HUDEP-2 (cell line): ENCODE data around the gene MSANTD3.
"Not testable (repeated sequence)": the region's sequence is repeated elsewhere in the genome, so short reads cannot be mapped to it uniquely, and the experiment has no call there.

Source experiments
- DNase-seq, 76 experiments: peaks; one replicate each; lab custom pipeline; 2025; ENCODE audit not compliant: unreplicated experiment in 76 of 76; lab: John Stamatoyannopoulos, UW

MSANTD3 gene, protein sequence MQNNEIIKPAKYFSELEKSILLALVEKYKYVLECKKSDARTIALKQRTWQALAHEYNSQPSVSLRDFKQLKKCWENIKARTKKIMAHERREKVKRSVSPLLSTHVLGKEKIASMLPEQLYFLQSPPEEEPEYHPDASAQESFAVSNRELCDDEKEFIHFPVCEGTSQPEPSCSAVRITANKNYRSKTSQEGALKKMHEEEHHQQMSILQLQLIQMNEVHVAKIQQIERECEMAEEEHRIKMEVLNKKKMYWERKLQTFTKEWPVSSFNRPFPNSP

GRCh38 chr9:100426530-100427365 lies at the start of gene MSANTD3:
Gene MSANTD3 (plus strand): TSS chr9:100427143. CDS start chr9:100441939, 14,796 bp downstream.
- peak in 55 of 76 experiments; percentile 10 to 63 (median 29) for DNase-seq

DNA sequence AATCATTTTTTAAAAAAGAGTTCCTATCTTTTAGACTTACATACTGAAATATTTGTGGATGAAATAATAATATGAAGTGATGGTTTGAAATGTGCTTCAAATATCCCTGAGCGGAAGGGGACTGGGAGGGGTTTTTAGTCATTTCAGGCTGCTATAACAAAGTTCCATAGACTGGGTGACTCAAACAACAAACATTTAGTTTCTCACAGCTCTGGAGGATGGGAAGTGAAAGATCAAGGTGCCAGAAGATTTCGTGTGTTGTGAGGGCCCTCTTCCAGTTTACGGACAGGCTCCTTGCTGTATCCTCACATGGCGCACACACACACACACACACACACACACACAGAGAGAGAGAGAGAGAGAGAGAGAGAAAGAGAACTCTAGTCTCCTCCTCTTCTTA lies 47.1 kb upstream of the MSANTD3 start:
- no peak for DNase-seq

- not testable (repeated sequence) for DNase-seq
Observed at GRCh38 chr9:100392989-100393388, 34.0 kb upstream of the MSANTD3 start.

DNA sequence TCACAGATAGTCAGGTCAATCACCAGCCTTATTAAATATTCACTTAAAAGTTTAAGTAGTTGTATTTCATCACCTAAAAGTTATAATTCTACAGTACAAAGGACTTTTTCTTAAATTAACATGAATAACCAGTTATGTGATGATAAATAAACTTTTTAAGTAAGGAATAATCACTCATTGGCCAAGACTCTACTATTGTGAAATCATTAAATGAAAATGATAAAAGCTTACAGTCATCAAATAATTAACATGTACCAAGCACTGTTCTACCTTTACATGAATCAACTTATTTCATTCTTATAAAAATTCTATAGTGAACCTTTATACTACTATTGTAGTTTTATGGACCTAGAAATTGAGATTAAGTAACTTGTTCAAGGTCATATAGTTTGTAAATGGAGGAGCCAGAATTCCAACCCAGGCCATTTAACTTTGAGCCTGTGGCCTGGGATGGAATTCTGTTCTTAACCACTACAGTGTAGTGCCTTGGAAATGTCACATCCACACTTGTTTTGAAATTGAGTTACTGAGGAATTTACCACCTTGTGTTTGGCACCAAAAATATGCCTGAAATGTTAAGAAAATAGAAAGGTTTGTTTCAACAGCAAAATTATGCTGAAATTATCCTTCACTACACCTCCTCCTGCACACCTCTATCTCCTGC lies 32.8 kb upstream of the MSANTD3 start:
- DNase-seq = no peak

DNA sequence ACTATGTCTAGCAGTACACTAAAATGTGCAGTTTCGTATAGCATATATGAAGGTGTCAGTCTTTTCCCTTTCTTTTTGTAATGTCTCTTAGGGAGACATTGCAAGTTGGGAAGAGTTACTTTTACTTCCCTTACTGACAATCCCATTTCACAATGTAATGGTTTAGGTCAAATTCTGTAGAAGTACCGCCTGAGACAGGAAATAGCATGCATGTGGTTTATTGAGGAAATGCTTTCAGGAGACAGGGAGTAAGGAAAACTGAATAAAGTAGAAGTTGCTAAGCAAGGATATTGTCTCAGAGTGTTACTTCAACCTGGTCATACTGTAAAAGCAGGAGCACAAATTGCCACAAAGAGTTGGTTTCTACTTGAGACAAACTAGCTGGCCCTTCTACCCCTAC lies 32.1 kb upstream of the MSANTD3 start:
- no peak for DNase-seq

DNA sequence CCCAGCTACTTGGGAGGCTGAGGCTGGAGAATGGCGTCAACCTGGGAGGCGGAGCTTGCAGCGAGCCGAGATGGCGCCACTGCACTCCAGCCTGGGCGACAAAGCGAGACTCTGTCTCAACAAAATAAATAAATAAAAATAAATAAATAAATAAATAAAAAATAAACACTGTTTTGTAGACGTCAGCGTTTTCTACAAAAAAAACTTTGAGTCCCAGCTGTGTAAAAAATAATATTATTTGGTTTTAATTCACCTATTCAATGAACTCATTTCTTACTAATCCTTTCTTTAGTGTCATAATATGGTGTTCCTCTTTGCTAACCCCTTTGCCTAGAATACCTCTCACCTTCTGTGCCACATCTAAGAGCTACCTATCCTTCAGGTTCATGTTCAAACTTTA lies 30.2 kb upstream of the MSANTD3 start:
- DNase-seq = no peak

DNA sequence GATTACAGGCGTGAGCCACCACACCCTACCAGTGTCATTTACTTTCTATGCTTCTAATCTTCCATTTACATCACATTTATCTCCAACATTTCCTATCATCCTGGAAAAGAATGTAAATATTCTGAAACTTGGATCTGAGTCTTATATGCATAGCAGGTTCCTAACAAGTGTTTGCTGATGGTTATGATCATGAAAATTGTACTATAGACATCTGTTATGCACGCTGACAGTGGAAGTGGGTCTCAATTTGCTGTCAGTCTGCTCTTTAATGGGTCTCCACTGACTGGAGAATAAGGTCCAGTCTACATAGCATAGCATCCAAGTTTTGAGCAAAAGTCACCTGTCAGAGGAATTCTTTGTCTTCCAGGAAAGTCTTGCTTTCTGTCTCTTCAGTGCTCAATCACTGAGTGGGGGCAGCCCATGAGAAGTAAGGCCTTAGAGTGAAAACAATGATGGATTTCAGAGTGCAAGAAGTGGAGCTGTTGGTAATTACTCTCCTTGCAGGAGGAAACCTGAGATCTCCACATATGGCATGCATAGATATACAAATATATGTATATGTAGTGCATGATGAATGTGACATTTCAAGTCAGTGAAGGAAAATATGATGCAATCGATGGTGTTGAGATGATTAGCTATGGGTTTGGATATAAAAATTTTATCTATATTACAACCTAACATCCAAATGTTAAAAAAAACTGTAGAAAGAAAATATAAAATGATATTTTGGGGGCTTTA lies 29.2 kb upstream of the MSANTD3 start:
- DNase-seq = no peak

DNA sequence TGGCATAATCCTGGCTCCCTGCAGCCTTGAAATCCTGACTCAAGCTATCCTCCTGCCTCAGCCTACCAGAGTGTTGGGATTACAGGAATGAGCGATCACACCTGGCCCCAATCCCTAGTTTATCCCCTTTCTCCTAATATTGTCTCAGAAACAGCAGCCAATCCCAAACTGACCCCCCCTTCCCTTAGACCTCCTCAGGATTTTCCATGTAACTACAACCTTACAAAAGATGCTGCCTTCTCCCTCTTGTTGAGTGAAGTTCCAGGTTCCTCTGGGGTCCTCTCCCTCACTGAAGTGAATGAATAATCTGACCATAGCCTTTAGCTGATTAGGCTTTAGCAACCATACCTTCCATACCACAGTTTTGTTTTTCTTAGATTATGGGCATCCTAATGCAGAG lies 25.9 kb upstream of the MSANTD3 start:
- no peak for DNase-seq

DNA sequence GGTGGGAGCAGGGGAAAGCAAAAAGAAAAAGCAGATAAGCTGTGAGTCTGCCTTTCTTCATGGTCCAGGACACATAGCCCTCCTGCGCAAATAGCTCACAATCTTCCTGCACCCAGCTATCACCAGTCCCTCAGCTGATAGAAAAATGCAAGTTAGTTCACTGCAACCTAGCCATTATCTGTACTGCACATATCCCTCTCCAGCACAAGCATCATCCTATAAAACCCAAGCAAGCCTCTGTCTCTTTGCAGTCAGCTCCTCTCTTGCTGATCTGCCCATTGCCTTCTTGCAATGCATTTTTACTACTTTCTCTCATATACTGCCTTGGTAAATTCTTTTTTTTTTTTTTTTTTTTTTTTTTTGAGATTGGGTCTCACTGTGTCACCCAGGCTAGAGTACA lies 20.0 kb upstream of the MSANTD3 start:
- DNase-seq = peak in 2 of 76 experiments; percentile 12 to 23

- no peak for DNase-seq
Observed at GRCh38 chr9:100408546-100409175, 18.3 kb upstream of the MSANTD3 start.

GRCh38 chr9:100409176-100409556 lies 17.8 kb upstream of the MSANTD3 start:
- DNase-seq = no peak

DNA sequence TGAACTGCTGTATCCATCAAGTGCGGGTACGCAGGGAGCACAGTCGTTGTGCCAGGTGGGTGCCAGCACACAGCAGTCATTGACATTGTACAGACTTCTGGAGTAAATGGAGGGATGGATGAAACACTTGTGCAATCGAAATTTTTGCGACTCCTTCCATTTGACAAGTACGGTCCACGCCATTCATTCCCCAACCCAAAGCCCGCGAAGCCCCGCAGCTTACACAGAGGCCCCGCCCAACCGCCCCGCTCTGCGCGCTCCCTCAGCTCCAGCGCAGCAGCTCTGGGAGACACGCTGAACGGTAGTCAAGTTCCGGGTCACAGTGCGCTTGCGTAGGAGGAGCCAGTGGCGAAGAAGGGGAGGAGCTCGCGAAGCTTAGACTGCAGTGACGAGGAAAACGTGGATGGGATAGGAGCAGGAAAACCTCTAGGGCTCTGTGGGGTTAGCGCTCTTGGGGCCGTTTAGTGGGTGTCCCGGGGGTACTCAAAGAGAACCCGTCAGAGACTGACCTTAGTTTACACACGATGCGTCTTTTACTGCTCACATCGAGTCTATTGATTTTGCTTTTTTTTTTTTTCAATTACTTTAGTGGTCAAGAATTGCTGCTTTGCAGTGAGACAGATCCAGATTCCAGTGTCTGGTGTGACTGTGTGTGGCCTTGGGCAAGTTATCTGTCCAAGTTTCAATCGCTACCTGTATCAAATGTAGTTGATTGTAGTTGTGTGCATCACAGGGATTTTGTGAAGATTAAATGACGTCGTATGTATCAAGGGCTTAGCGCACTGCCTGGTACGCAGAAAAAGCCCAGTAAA lies 15.3 kb upstream of the MSANTD3 start:
- DNase-seq = no peak

- DNase-seq = no peak
Observed at GRCh38 chr9:100413839-100414420, 13.0 kb upstream of the MSANTD3 start.

DNA sequence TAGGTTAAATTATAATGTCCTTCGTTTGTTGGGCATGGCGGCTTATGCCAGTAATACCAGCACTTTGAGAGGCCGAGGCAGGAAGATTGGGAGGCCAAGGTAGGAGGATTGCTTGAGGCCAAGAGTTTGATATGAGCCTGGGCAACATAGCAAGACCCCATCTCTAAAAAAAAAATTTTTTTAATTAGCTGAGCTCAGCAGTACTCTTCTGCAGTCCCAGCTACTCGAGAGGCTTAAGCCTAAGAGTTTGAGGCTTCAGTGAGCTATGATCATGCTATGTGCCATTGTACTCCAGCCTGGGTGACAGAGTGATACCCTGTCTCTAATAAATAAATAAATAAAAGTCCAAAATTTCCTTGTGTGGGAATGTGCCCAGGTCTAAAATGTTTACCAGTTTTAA lies 9.1 kb upstream of the MSANTD3 start:
- DNase-seq = no peak

DNA sequence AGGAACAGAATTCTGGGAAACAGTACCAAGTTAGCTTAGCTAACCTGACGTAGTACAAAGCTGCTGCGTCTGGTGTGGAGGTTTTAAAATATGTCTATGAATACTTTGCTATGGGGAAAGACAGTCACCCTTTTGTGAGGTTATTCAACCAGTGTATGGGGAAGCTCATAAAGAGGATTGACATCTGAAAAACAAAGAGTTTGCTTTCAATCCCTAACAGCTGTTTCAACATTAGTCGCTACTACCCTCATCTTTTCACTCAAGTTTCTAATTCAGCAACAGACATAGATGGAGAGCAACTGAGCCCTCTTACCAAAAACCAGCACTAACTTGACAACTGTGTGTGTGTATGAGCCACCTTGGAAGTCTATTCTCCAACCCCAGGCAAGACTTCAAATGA lies 7.8 kb upstream of the MSANTD3 start:
- DNase-seq = no peak

- DNase-seq = not testable (repeated sequence)
Observed at GRCh38 chr9:100421116-100421515, 5.8 kb upstream of the MSANTD3 start.

- DNase-seq = no peak
Observed at GRCh38 chr9:100425758-100426157, 1.2 kb upstream of the MSANTD3 start.

DNA sequence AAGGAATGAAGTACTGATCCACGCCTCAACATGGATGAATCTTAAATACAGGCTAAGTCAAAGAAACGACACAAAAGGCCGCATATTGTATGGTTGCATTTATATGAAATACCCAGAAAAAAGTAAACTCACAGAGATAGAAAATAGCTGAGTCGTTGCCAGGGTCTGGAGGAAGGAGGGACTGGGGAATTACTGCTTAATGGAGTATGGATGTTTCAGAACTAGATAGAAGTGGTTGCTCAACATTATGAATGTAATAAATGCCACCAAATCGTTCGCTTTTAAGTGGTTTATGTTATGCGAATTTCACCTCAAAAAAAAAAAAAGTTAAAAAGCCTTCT lies 784 bp upstream of the MSANTD3 start:
- DNase-seq = no peak
